GM12864 (cell line): ENCODE results near the gene RHEX.

ENCODE experiments used
- DNase-seq: peaks from one replicate; pipeline ENCODE4 v3.0.0-alpha.2; 2011; ENCODE audit warnings: low read depth
- H3K4me3 ChIP-seq: 2 replicates; pipeline ENCODE4 v1.5.1; 2011; ENCODE audit warnings: mild to moderate bottlenecking, low read depth, low read length, control low read depth
- CTCF ChIP-seq: IDR thresholded peaks from 2 replicates; pipeline ENCODE4 v1.5.1; 2011; ENCODE audit warnings: low read depth, mild to moderate bottlenecking, moderate library complexity, low read length, control low read depth, inconsistent platforms; ENCODE audit errors: missing control alignments

RHEX gene

GRCh38 chr1:206128196-206128595, 75.2 kb downstream of the RHEX start:
- no peak for DNase-seq
- no peak for TF ChIP-seq CTCF
- no peak overlapping the region for H3K4me3 ChIP-seq

- no peak overlapping the region for H3K4me3 ChIP-seq
- TF ChIP-seq CTCF: no peak
- no peak for DNase-seq
These were observed 78.1 kb downstream of the RHEX start for GRCh38 chr1:206131037-206131436.

GRCh38 chr1:206133751-206134415, 80.9 kb downstream of the RHEX start:
- TF ChIP-seq CTCF: no peak
- no peak for DNase-seq
- H3K4me3 ChIP-seq: no peak overlapping the region

GRCh38 chr1:206135248-206135647, 82.3 kb downstream of the RHEX start:
- H3K4me3 ChIP-seq: no peak overlapping the region
- TF ChIP-seq CTCF: no peak
- DNase-seq: no peak

- TF ChIP-seq CTCF: no peak
- no peak for DNase-seq
These were observed 83.3 kb downstream of the RHEX start for GRCh38 chr1:206136241-206136640.

GRCh38 chr1:206142011-206142410, 89.0 kb downstream of the RHEX start:
- no peak overlapping the region for H3K4me3 ChIP-seq
- DNase-seq: no peak
- TF ChIP-seq CTCF: no peak

More at GRCh38 chr1:206136241-206136640, 83.3 kb downstream of the RHEX start:
- H3K4me3 ChIP-seq: no peak overlapping the region

- DNase-seq: no peak
- no peak for TF ChIP-seq CTCF
- H3K4me3 ChIP-seq: no peak overlapping the region
These were observed 89.8 kb downstream of the RHEX start for GRCh38 chr1:206142770-206143169.
